SIG-M5 (cell line): ENCODE data around the gene GCH1.

Experiments
- DNase-seq: peaks from one replicate; lab custom pipeline; 2025; lab: John Stamatoyannopoulos, UW

GCH1 gene

GRCh38 chr14:54797556-54797955 is 105.1 kb downstream of the GCH1 start:
- DNase-seq = no peak

GRCh38 chr14:54796961-54797360 is 105.7 kb downstream of the GCH1 start:
- no peak for DNase-seq

GRCh38 chr14:54794796-54795195 is 107.8 kb downstream of the GCH1 start:
- no peak for DNase-seq

GRCh38 chr14:54794159-54794558 is 108.5 kb downstream of the GCH1 start:
- no peak for DNase-seq

GRCh38 chr14:54792288-54792687 is 110.3 kb downstream of the GCH1 start:
- DNase-seq = no peak
